HepG2 (cell line): ENCODE measurements around the gene ZMPSTE24. TPM values are rescaled to one million over a fixed set of nuclear protein-coding genes. Genes with fewer than 3 reads are reported as not detected.
A peak's percentile ranks its signal among the peaks of the same experiment; 100 is the strongest.

Source experiments
- ATF1 ChIP-seq: IDR thresholded peaks from 2 replicates; pipeline ENCODE4 v1.6.1; 2016; ENCODE audit warnings: mild to moderate bottlenecking, control low read depth
- CHD2 ChIP-seq: IDR thresholded peaks from 2 replicates; pipeline ENCODE4 v1.6.1; 2011; ENCODE audit warnings: low read depth, low read length, improper control_type of control experiment
- KLF11 ChIP-seq: IDR thresholded peaks from 2 replicates; pipeline ENCODE4 v1.6.1; 2016; ENCODE audit warnings: missing compliant biosample characterization
- MXI1 ChIP-seq: IDR thresholded peaks from 3 replicates; pipeline ENCODE4 v1.6.1; 2012; ENCODE audit warnings: low read depth, low read length, inconsistent platforms, borderline replicate concordance
- PAX8 ChIP-seq: sonication (generic); formaldehyde crosslinking; IDR thresholded peaks from 2 replicates; pipeline ENCODE4 v1.8.0; 2022; ENCODE audit warnings: mild to moderate bottlenecking, missing genetic modification reagents, borderline replicate concordance
- SMARCE1 ChIP-seq: fragments of 450-650 bp; IDR thresholded peaks from 2 replicates; pipeline ENCODE4 v1.6.1; 2017; ENCODE audit warnings: borderline replicate concordance
- TBX3 ChIP-seq: fragments of 450-650 bp; IDR thresholded peaks from 2 replicates; pipeline ENCODE4 v1.6.1; 2017; ENCODE audit warnings: antibody characterized with exemption, mild to moderate bottlenecking, inconsistent platforms, borderline replicate concordance
- TCF12 ChIP-seq, 2 experiments: fragments of 450-650 bp in 1 of 2; sonication (generic) in 1 of 2; formaldehyde crosslinking in 1 of 2; IDR thresholded peaks; 2 replicates each; pipeline versions ENCODE4 v1.6.1 to v1.8.0; 2017 to 2022; ENCODE audit warnings: antibody characterized with exemption in 1 of 2, mild to moderate bottlenecking in 1 of 2, missing genetic modification reagents in 1 of 2, moderate library complexity in 1 of 2
- ZBTB7B ChIP-seq: sonication (generic); formaldehyde crosslinking; IDR thresholded peaks from 2 replicates; pipeline ENCODE4 v1.4.0; 2020; ENCODE audit warnings: missing genetic modification reagents
- ZNF207 ChIP-seq: fragments of 450-650 bp; IDR thresholded peaks from 2 replicates; pipeline ENCODE4 v1.6.1; 2016; ENCODE audit warnings: antibody characterized with exemption, borderline replicate concordance
- ZNF235 ChIP-seq: sonication (generic); formaldehyde crosslinking; IDR thresholded peaks from 2 replicates; pipeline ENCODE4 v1.8.1; 2023; ENCODE audit warnings: mild to moderate bottlenecking, missing genetic modification reagents, borderline replicate concordance
- ZNF619 ChIP-seq: sonication (generic); formaldehyde crosslinking; IDR thresholded peaks from 2 replicates; pipeline ENCODE4 v1.4.0; 2020; ENCODE audit warnings: mild to moderate bottlenecking, missing genetic modification reagents
- ZNF761 ChIP-seq: sonication (generic); formaldehyde crosslinking; conservative IDR thresholded peaks from 2 replicates; pipeline ENCODE4 v1.4.0; 2020; ENCODE audit warnings: mild to moderate bottlenecking, missing genetic modification reagents
- ZSCAN25 ChIP-seq: sonication (generic); formaldehyde crosslinking; IDR thresholded peaks from 2 replicates; pipeline ENCODE4 v1.8.0; 2022; ENCODE audit warnings: mild to moderate bottlenecking, missing genetic modification reagents
- polyA plus RNA-seq, 8 experiments: library from polyadenylated mRNA; depleted of rRNA in 3 of 8; stranded (reverse) in 7 of 8; unstranded in 1 of 8; fragments of >200 nt; fragmentation: Illumina TruSeq in 4 of 8; extraction: Trizol in 4 of 8; gene quantifications; 2 replicates each; pipeline versions ENCODE4 v1.2.1 to v1.2.3, GENCODE V29; 2011 to 2016; ENCODE audit warnings: low read depth in 4 of 8, missing spikeins in 1 of 8, mixed read lengths in 1 of 8; ENCODE audit not compliant: insufficient read depth in 1 of 8
- total RNA-seq, 5 experiments: library from RNA; depleted of rRNA; stranded (reverse); fragments of >200 nt; fragmentation: Illumina TruSeq; extraction: Trizol; gene quantifications; 2 replicates each; pipeline ENCODE4 v1.2.3, GENCODE V29; 2016; ENCODE audit warnings: low read depth in 1 of 5
- TF ChIP-seq, protein P1 (sequence below): sonication (generic); formaldehyde crosslinking; IDR thresholded peaks from 2 replicates; pipeline ENCODE4 v1.5.1; 2020; ENCODE audit warnings: mild to moderate bottlenecking, missing genetic modification reagents, borderline replicate concordance
- TF ChIP-seq, protein P2 (sequence below), 2 experiments: sonication (generic) in 1 of 2; formaldehyde crosslinking in 1 of 2; IDR thresholded peaks; 2 replicates each; pipeline versions ENCODE4 v1.5.1 to v1.6.1; 2011 to 2020; ENCODE audit warnings: borderline replicate concordance in 1 of 2, low read depth in 1 of 2, low read length in 1 of 2, mild to moderate bottlenecking in 1 of 2, missing genetic modification reagents in 1 of 2, moderate library complexity in 1 of 2
- TF ChIP-seq, protein P3 (sequence below): sonication (generic); formaldehyde crosslinking; IDR thresholded peaks from 2 replicates; pipeline ENCODE4 v1.4.0; 2020; ENCODE audit warnings: missing genetic modification reagents
- TF ChIP-seq, protein P4 (sequence below): sonication (generic); formaldehyde crosslinking; IDR thresholded peaks from 2 replicates; pipeline ENCODE4 v1.4.0; 2020; ENCODE audit warnings: low read depth, mild to moderate bottlenecking, missing genetic modification reagents

ZMPSTE24 gene
- total and polyA plus RNA-seq, 2 of the 13 experiments (the other 11 are each of a cell fraction or from before 2014, with no cell fraction given): 13.6 to 60.2 TPM

DNA sequence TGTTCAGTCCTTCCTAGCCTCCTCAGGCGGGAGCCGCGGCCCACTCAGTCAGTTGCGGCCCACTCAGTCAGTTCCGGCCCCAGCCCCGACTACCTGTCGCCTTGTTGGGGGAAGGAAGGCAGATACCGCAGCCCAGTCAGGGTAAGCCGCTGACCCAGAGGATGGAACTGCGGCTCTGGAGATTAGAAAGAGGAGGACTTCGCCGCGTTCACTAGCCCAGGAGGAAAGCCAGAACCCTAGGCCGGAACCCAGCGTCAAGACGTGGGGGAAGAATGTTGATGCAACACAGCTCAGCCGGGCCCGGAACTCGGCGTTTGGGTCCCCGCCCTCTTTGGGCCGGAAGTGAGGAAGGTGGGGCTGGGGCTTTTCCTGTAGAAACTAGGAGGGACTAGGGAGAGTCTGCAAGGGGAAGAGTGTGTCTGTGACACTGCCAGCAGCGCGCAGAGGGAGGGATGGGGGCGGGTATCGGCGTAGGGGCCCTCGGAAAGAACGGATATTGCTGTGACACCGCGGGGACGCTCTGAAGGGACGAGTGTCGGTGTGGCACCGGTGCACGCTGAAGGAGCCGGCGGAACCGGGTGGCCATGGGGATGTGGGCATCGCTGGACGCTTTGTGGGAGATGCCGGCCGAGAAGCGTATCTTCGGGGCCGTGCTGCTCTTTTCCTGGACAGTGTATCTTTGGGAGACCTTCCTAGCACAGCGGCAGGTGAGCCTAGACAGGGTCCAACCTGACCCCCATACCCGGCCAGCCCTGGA lies at the start of gene ZMPSTE24 (continued):
- TF ChIP-seq ZBTB7B (CRISPR knock-in tag) (peak; percentile 74; the same call in 1 of the 2 replicates), PAX8 (CRISPR knock-in tag) (no peak), ATF1 (CRISPR knock-in tag) (peak; percentile 87), MXI1 (peak; percentile 93; the same call in 2 of the 3 replicates), KLF11 (CRISPR knock-in tag) (peak; percentile 63; the same call in 1 of the 2 replicates), ZNF761 (CRISPR knock-in tag) (peak; percentile 96), TBX3 (peak; percentile 10; the same call in 1 of the 2 replicates), SMARCE1 (no peak), ZNF207 (no peak), ZNF619 (CRISPR knock-in tag) (0 out of 2 replicates have a peak, but pooled peaks have one; percentile 28), ZSCAN25 (CRISPR knock-in tag) (peak; percentile 78), TCF12 (IDR thresholded peaks at IDR 0.05) (no peak), TCF12 (CRISPR knock-in tag; IDR thresholded peaks at IDR 0.05) (peak; percentile 76; the same call in 1 of the 2 replicates), CHD2 (peak; percentile 51; the same call in 1 of the 2 replicates), ZNF235 (peak; percentile 93)
- TF ChIP-seq, protein P1, sequence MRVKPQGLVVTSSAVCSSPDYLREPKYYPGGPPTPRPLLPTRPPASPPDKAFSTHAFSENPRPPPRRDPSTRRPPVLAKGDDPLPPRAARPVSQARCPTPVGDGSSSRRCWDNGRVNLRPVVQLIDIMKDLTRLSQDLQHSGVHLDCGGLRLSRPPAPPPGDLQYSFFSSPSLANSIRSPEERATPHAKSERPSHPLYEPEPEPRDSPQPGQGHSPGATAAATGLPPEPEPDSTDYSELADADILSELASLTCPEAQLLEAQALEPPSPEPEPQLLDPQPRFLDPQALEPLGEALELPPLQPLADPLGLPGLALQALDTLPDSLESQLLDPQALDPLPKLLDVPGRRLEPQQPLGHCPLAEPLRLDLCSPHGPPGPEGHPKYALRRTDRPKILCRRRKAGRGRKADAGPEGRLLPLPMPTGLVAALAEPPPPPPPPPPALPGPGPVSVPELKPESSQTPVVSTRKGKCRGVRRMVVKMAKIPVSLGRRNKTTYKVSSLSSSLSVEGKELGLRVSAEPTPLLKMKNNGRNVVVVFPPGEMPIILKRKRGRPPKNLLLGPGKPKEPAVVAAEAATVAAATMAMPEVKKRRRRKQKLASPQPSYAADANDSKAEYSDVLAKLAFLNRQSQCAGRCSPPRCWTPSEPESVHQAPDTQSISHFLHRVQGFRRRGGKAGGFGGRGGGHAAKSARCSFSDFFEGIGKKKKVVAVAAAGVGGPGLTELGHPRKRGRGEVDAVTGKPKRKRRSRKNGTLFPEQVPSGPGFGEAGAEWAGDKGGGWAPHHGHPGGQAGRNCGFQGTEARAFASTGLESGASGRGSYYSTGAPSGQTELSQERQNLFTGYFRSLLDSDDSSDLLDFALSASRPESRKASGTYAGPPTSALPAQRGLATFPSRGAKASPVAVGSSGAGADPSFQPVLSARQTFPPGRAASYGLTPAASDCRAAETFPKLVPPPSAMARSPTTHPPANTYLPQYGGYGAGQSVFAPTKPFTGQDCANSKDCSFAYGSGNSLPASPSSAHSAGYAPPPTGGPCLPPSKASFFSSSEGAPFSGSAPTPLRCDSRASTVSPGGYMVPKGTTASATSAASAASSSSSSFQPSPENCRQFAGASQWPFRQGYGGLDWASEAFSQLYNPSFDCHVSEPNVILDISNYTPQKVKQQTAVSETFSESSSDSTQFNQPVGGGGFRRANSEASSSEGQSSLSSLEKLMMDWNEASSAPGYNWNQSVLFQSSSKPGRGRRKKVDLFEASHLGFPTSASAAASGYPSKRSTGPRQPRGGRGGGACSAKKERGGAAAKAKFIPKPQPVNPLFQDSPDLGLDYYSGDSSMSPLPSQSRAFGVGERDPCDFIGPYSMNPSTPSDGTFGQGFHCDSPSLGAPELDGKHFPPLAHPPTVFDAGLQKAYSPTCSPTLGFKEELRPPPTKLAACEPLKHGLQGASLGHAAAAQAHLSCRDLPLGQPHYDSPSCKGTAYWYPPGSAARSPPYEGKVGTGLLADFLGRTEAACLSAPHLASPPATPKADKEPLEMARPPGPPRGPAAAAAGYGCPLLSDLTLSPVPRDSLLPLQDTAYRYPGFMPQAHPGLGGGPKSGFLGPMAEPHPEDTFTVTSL (CRISPR knock-in tag): peak; percentile 62; the same call in 1 of the 2 replicates
- TF ChIP-seq, protein P2, sequence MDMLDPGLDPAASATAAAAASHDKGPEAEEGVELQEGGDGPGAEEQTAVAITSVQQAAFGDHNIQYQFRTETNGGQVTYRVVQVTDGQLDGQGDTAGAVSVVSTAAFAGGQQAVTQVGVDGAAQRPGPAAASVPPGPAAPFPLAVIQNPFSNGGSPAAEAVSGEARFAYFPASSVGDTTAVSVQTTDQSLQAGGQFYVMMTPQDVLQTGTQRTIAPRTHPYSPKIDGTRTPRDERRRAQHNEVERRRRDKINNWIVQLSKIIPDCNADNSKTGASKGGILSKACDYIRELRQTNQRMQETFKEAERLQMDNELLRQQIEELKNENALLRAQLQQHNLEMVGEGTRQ (IDR thresholded peaks at IDR 0.05; ENCODE audit: low read depth, low read length): no peak
- TF ChIP-seq, protein P2 (CRISPR knock-in tag; IDR thresholded peaks at IDR 0.05; ENCODE audit: borderline replicate concordance): peak; percentile 44; the same call in 1 of the 2 replicates
- TF ChIP-seq, protein P3, sequence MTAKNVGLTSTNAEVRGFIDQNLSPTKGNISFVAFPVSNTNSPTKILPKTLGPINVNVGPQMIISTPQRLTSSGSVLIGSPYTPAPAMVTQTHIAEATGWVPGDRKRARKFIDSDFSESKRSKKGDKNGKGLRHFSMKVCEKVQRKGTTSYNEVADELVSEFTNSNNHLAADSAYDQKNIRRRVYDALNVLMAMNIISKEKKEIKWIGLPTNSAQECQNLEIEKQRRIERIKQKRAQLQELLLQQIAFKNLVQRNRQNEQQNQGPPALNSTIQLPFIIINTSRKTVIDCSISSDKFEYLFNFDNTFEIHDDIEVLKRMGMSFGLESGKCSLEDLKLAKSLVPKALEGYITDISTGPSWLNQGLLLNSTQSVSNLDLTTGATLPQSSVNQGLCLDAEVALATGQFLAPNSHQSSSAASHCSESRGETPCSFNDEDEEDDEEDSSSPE (CRISPR knock-in tag): peak; percentile 72; the same call in 1 of the 2 replicates
- TF ChIP-seq, protein P4, sequence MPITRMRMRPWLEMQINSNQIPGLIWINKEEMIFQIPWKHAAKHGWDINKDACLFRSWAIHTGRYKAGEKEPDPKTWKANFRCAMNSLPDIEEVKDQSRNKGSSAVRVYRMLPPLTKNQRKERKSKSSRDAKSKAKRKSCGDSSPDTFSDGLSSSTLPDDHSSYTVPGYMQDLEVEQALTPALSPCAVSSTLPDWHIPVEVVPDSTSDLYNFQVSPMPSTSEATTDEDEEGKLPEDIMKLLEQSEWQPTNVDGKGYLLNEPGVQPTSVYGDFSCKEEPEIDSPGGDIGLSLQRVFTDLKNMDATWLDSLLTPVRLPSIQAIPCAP: peak; percentile 62; the same call in 1 of the 2 replicates
